Heart left ventricle (tissue), 16 donors: Measurements from ENCODE around the gene DIAPH3. TPM values are rescaled to one million over a fixed set of nuclear protein-coding genes. Genes with fewer than 3 reads are reported as not detected.

Source experiments
- ATAC-seq, 4 donors: fragments of 200-7000 bp; cut with Tn5 transposase; one replicate each; pipeline ENCODE4 v1.9.1; 2020 to 2022; ENCODE audit warnings: moderate library complexity in 4 of 4, mild to moderate bottlenecking in 3 of 4, moderate number of reproducible peaks in 1 of 4
- DNase-seq, 5 donors: peaks; one replicate each; pipeline ENCODE4 v3.0.0-alpha.2; 2020
- H3K27ac ChIP-seq, 12 donors: fragments of 200-600 bp; sonication (generic) in 4 of 12; one replicate each; pipeline versions ENCODE4 v1.5.0 to v1.8.0; 2016 to 2022; ENCODE audit warnings: mild to moderate bottlenecking in 2 of 12
- H3K27me3 ChIP-seq, 9 donors: fragments of 200-600 bp; sonication (generic) in 2 of 9; one replicate each; pipeline versions ENCODE4 v1.5.1 to v1.8.0; 2016 to 2022; ENCODE audit warnings: mild to moderate bottlenecking in 3 of 9
- H3K36me3 ChIP-seq, 9 donors: fragments of 200-600 bp; sonication (generic) in 2 of 9; one replicate each; pipeline versions ENCODE4 v1.5.0 to v1.8.0; 2018 to 2022; ENCODE audit warnings: mild to moderate bottlenecking in 2 of 9
- H3K4me1 ChIP-seq, 12 donors: fragments of 200-600 bp; sonication (generic) in 4 of 12; one replicate each; pipeline versions ENCODE4 v1.5.0 to v1.8.0; 2016 to 2022; ENCODE audit warnings: mild to moderate bottlenecking in 3 of 12
- H3K4me3 ChIP-seq, 12 donors: fragments of 200-600 bp; sonication (generic) in 4 of 12; one replicate each; pipeline versions ENCODE4 v1.5.0 to v1.8.0; 2017 to 2022; ENCODE audit warnings: mild to moderate bottlenecking in 9 of 12, moderate library complexity in 4 of 12
- H3K9me3 ChIP-seq, 12 donors: fragments of 200-600 bp; sonication (generic) in 4 of 12; one replicate each; pipeline versions ENCODE4 v1.5.0 to v1.8.0; 2016 to 2022; ENCODE audit warnings: mild to moderate bottlenecking in 1 of 12
- CTCF ChIP-seq, 12 donors: fragments of 200-600 bp; sonication (generic) in 4 of 12; IDR thresholded peaks; one replicate each; pipeline versions ENCODE4 v1.5.0 to v1.8.0; 2018 to 2022; ENCODE audit warnings: antibody characterized with exemption in 12 of 12, mild to moderate bottlenecking in 5 of 12
- POLR2A ChIP-seq, 2 donors: fragments of 450-650 bp; IDR thresholded peaks; one replicate each; pipeline ENCODE4 v1.6.1; 2017; ENCODE audit warnings: antibody characterized with exemption in 2 of 2, mild to moderate bottlenecking in 2 of 2, moderate library complexity in 2 of 2
- WGBS, 4 donors: extraction: QIAGEN DNeasy Blood & Tissue Kit in 2 of 4; methylation state at CpG; one replicate each; pipeline versions ENCODE4 v1.1.5 to v1.1.7; 2013 to 2018; 5-methylcytosine and 5-hydroxymethylcytosine counted together
- intact Hi-C, 10 donors: fragments of 100-400 bp; cut with DNase I; formaldehyde crosslinking; loops; one replicate each; pipeline versions ENCODE4 v1.11.1 to v1.14.2; 2022
- polyA plus RNA-seq, 2 donors: library from polyadenylated mRNA; stranded (reverse); fragments of 200-250 nt; gene quantifications; one replicate each; pipeline ENCODE4 v1.2.3, GENCODE V29; 2013
- total RNA-seq, 9 donors: library from RNA; depleted of rRNA in 2 of 9; stranded (reverse); fragments of >200 nt in 2 of 9; fragmentation: NEBNext Ultra II Directional in 3 of 9; extraction: Animal tissue kit (Norgen Biotek cat#: 25700) in 3 of 9; gene quantifications; one replicate each; pipeline versions ENCODE4 v1.1.0 to v1.2.4, GENCODE V29; 2016 to 2023
- donor health status: ischemic (EF 13 %, LVEDD 7.1; RV severe dilation, severe dysfunction).
- donor health status: healthy with polysubstance abuse.
- donor health status: DM: no; HTN: yes; CAD: no.
- donor health status: DM: no; HTN: no; CAD: no.
- donor health status: ischemic (EF 25% LVEDD 6.9; RV normal size, moderate dysfunction).
- donor health status: ischemic (EF 25% LVEDD 5.7; RV mildly dilated, moderate dysfunction).
- donor health status: healthy.
- donor health status: DM: yes; HTN: yes; CAD: no.
- donor health status: ischemic (EF 35%, LVEDD 5.7; RV mildly dilated, moderate dysfunction).
- donor health status: nonischemic (EF 11% LVEDD 7.7; RV severe dilation, severe dysfunction).
- donor health status: DM: yes; HTN: yes; CAD: no.
- donor health status: PGD.
- donor health status: ischemic (EF 29% LVEDD 5.4; RV normal size, mild dysfunction).
- donor health status: nonischemic (EF 23%, LVEDD 6.1; RV moderate dilation, normal function).

Gene DIAPH3
- total and polyA plus RNA-seq, 11 donors, result 0.03 to 3.2 (median 0.19) TPM

GRCh38 chr13:59950266-59950665 lies 213.5 kb downstream of the DIAPH3 start:
- Histone ChIP-seq H3K9me3 (peaks cover 0 to 2% (median 0%) of the 10 kb centered on the region in 12 donors), H3K27me3 (no peaks in the 10 kb centered on the region), H3K4me1 (no peaks in the 10 kb centered on the region), H3K4me3 (no peak overlapping the region), H3K27ac (no peak overlapping the region), H3K36me3 (no peaks in the 10 kb centered on the region)
- 91 to 95% (median 91%) methylated on average over 2 of the region's 2 CpGs for WGBS, 4 donors
- TF ChIP-seq CTCF (IDR thresholded peaks at IDR 0.05), result no peak
- no peak for TF ChIP-seq POLR2A (IDR thresholded peaks at IDR 0.05)
- intact Hi-C loops, result no loop called here
- no peak for DNase-seq
- ATAC-seq, result no peak

GRCh38 chr13:59948686-59949085 lies 215.0 kb downstream of the DIAPH3 start:
- ATAC-seq (no peak), DNase-seq (no peak)
- H3K4me1 ChIP-seq, result no peaks in the 10 kb centered on the region
- no peak for TF ChIP-seq CTCF (IDR thresholded peaks at IDR 0.05)
- no peak for TF ChIP-seq POLR2A (IDR thresholded peaks at IDR 0.05)
- H3K4me3 ChIP-seq, result no peak overlapping the region
- no peaks in the 10 kb centered on the region for H3K9me3 ChIP-seq
- no peaks in the 10 kb centered on the region for H3K36me3 ChIP-seq
- H3K27me3 ChIP-seq, result no peaks in the 10 kb centered on the region
- intact Hi-C loops, result no loop called here
- H3K27ac ChIP-seq, result no peak overlapping the region

- no peak overlapping the region for H3K4me3 ChIP-seq
- H3K27ac ChIP-seq, result no peak overlapping the region
- ATAC-seq (no peak), DNase-seq (no peak)
- H3K36me3 ChIP-seq, result no peaks in the 10 kb centered on the region
- no peaks in the 10 kb centered on the region for H3K27me3 ChIP-seq
- no peak for TF ChIP-seq POLR2A (IDR thresholded peaks at IDR 0.05)
- TF ChIP-seq CTCF (IDR thresholded peaks at IDR 0.05), result no peak
- 36 to 52% (median 40%) methylated on average over 4 of the region's 4 CpGs for whole genome bisulfite sequencing, 4 donors
- intact Hi-C loops, result no loop called here
- no peaks in the 10 kb centered on the region for H3K4me1 ChIP-seq
- no peaks in the 10 kb centered on the region for H3K9me3 ChIP-seq
These were observed 216.8 kb downstream of the DIAPH3 start for GRCh38 chr13:59946944-59947343.

- peaks cover 0 to 2% (median 0%) of the 10 kb centered on the region in 9 donors for H3K27me3 ChIP-seq
- no peak overlapping the region for H3K27ac ChIP-seq
- intact Hi-C loops, result no loop called here
- 94 to 96% (median 95%) methylated on average over 1 of the region's 1 CpG for WGBS, 4 donors
- DNase-seq (no peak), ATAC-seq (no peak)
- H3K9me3 ChIP-seq, result peaks cover 0 to 24% (median 6%) of the 10 kb centered on the region in 12 donors
- no peaks in the 10 kb centered on the region for H3K4me1 ChIP-seq
- no peak overlapping the region for H3K4me3 ChIP-seq
- H3K36me3 ChIP-seq, result no peaks in the 10 kb centered on the region
- no peak for TF ChIP-seq CTCF (IDR thresholded peaks at IDR 0.05)
- TF ChIP-seq POLR2A (IDR thresholded peaks at IDR 0.05), result no peak
These were observed 232.1 kb downstream of the DIAPH3 start for GRCh38 chr13:59931621-59932020.
